NCI-H2107 (cell line): ENCODE results near the gene PCK2.

Experiments used
- DNase-seq: peaks from one replicate; lab custom pipeline; 2025; lab: John Stamatoyannopoulos, UW

Gene PCK2

DNA sequence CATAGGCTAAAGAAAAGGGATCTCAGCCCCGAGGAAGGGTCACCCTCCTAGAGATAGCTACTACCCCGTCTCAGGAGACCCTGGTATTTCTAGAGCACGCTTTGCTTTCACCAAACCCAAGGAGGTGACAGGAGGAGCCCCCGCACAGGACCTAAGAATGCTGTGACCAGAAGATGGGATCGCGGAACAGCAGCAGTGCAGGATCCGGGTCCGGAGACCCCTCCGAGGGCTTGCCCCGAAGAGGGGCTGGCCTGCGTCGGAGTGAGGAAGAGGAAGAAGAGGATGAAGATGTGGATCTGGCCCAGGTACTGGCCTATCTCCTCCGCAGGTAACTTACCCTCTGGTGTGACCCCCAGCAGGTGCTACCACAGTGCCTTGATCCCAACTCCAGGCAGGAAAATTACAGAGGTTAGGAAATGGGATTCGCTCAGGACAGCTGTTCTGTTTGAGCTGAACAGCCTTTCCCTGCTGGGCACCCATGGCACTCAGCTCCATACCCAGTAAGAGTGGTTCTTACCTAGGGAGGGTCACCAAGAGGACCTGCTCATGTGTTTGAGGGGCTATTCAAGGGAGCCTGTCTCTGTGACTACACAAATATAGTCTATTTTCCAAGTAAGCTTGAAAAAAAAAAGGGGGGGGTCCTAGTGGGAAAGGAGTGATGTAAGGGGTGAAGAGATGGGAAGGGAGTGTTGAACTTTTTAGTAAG lies 21.5 kb downstream of the PCK2 start:
- no peak for DNase-seq

DNA sequence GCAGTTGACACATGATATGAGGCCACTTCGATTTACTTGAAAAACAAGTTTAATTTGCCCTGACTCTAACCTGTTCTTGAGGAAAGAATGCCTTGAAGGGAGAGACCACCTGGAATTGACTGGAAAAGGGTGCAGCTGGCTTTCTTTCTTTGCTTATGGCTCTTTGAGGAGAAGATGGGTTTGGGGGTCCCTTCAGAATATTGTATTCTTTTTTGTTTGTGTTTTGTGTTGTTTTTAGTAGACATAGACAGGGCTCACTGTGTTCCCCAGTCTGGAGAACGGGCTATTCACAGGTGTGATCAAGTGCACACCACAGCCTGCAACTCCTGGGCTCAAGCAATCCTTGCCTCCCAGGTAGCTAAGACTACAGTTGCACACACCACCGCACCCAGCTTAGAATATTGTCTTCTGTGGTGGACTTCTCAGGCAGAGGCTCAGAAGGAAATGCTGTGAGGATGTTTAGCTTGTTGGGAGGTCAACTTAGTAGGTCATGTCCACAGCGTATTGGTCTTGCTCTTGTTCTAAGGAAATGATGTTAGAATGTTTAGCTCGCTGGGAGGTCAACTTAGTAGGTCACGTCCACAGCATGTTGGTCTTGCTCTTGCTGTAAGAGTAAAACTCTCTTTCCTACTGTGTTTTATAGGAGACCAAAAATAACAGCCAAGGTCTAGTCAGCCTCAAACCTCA lies 22.2 kb downstream of the PCK2 start:
- no peak for DNase-seq

DNA sequence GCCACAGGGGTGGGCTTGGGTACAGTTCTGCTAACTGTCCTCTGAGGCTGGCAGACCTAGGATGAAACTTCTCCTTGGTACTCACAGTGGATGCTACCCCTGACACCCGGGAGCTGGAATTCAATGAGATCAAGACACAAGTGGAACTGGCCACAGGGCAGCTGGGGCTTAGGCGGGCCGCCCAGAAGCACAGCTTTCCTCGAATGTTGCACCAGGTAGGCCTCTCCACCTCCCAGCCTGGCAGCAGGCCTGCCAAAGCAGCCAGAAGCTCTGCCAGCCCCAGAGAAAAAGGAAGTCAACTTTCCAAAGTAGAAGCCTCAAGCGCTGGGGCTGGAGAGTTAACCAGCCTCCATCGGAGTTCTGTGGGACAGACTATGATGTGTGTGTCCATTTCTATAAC lies 23.1 kb downstream of the PCK2 start:
- no peak for DNase-seq

DNA sequence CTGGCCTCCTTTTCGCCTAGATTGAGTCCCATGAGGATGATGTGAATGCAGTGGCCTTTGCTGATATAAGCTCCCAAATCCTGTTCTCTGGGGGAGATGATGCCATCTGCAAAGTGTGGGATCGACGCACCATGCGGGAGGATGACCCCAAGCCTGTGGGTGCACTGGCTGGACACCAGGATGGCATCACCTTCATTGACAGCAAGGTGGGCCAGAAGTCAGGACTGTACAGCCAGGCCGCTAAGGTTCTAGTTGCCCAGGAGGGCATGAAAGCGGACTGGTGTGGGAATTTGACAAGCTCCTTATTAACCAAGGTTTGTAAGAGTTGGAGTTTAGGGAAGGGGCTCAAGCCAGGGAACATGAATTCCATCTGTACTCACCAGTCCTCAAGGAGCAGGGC lies 25.6 kb downstream of the PCK2 start:
- DNase-seq = no peak

DNA sequence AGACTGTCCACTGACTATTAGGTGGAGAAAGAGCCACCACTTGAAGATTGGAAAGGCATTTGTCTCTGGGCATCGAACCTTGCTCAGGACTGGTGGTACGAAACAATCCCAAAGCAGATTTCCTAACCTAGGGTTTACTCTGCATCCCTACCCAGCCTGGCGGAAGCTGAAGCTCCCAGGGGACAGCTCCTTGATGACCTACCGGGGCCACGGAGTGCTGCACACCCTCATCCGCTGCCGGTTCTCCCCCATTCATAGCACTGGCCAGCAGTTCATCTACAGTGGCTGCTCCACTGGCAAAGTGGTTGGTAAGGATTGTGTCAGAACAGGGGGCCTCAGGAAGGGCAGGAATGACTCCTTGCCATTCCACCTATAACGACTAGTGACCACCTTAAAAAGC lies 27.1 kb downstream of the PCK2 start:
- DNase-seq = no peak

DNA sequence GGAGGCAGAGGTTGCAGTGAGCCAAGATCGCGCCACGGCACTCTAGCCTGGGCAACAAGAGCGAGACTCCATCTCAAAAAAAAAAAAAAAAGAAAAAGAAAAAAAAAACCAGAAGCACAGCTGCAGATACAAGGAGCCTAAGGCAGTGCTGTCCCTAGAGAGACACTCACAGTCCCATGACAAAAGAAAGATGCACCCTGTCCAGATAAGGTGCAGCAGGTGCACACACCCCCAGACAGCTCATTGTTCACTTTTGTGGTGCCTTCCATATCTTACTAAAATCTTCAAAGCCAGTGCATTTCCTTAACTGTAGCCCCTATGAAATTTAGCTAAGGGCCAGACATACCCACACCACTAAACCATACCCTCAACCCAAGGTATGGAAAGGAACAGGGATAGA lies 28.3 kb downstream of the PCK2 start:
- DNase-seq = no peak

DNA sequence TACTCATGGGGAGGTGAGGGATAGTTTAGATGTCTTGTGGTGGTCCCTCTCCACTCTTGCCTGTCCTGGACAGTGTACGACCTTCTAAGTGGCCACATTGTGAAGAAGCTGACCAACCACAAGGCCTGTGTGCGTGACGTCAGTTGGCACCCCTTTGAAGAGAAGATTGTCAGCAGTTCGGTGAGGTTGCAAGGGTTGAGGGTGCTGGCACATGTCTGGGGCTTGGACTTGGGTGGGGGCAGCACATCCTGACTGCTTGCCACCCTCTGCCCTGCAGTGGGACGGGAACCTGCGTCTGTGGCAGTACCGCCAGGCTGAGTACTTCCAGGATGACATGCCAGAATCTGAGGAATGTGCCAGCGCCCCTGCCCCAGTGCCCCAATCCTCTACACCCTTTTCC lies 28.8 kb downstream of the PCK2 start:
- DNase-seq = no peak

DNA sequence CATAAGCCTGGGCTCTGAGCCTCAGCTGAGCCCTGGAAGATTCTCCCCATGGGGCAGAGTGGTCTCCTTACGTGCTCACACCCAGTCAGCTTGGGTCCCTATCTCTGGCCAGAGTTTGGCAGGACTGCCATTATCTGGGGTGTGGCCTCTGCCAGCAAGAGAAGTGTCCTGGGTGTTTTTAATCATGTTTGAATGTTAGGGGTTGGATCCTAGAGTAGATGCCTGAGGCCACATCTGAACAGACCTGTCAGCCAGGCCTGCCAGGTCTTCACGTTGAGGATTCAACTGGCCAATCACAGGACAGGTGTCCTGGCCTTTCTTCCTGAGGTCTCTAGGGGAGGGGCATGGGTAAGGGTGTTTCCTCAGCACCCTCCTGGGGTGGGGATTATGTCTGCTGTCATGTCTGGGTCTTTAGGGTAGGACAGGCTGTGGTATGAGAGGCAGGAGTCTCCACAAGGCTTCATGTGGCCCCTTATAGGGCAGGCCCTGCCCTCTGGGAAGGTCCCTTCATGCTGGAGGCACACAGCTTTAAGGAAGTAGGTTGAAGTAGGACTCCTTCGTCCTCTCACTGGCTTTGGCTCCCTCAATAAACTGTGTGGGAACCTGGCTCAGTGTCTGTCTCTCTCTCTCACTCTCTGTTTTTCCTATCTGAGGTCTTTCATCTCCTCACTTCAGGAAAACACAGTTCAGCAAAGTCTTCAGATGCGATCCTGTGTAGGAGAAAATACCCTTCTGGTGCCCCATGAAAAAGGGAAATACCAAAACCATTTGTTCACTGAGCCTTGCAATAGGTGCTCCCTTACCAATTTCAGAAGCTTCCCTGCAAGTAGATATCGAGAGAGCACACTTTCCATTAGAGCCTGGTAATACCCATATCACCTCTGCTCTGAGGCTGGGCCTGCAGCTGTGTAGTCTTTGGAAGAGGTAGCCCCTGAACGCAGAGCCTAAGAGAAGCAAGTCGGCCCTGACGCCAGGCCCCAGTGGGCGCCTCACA lies 29.6 kb downstream of the PCK2 start:
- no peak for DNase-seq

DNA sequence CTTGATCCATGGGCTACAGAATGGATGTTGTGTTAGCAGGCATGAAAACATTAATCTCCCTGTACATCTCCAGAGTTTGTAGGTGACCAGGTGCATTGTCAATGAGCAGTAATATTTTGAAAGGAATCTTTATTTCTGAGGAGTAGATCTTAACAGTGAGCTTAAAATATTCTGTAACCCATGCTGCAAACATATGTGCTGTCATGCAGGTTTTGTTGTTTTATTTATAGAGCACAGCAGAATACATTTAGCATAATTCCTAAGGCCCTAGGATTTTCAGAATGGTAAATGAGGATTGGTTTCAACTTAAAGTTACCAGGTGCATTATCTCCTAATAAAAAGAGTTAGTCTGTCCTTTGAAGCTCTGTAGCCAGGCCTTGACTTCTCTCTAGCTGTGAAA lies 32.8 kb downstream of the PCK2 start:
- DNase-seq = no peak

DNA sequence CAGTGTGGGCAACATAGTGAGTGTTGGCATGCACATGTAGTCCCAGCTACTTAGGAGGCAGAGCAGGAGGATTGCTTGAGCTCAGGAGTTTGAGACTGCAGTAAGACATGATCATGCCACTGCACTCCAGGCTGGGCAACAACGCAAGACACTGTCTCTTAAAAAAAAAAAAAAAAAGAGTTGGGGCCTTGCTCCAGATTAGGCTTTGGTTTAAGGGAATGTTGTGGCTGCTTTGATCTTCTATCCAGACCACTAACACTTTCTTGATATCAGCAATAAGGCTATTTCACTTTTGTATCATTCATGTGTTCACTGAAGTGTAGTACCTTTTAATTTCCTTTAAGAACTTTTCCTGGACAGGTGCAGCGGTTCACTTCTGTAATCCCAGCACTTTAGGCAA lies 33.6 kb downstream of the PCK2 start:
- no peak for DNase-seq

DNA sequence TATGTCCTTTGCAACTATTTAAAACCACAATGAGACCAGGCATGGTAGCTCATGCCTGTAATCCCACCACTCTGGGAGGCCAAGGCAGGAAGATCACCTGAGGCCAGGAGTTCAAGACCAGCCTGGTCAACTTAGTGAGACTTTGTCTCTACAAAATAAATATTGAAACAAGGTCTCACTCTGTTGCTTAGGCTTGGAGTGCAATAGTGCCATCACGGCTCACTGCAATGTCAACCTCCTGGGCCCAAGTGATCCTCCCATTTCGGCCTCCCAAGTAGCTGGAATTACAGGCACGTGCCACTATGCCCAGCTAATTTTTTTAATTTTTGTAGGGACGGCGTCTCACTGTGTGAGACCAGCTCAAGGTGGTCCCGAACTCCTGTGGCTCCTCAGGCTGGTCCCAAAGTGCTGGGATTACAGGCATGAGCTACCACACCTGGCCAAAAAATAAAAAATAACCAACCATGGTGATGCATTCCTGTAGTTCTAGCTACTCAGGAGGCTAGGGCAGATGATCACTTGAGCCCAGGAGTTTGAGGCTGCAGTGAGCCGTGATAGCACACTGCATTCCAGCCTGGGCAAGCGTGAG lies 35.4 kb downstream of the PCK2 start:
- no peak for DNase-seq

DNA sequence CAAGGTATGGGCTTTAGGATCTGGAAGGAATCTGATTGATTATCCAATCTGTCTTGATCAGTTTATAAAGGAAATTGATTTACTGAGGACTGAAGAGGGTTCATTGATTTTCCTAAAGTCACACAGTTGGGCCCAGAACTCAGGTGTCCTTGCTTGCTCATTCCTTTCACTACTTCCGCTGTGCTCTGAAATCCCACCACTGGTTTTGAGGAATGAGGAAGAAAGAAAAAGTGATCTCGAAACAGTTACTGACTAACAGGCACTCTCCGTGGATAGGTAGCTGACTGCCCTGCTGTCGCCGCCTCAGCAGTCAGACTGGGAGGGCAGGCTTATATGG lies 36.2 kb downstream of the PCK2 start, which contains the start of gene FITM1:
Gene FITM1 (plus strand): TSS at position 280 of the 337 bp plus-strand sequence. CDS start 905 bp downstream, outside the sequence.
- DNase-seq = no peak

DNA sequence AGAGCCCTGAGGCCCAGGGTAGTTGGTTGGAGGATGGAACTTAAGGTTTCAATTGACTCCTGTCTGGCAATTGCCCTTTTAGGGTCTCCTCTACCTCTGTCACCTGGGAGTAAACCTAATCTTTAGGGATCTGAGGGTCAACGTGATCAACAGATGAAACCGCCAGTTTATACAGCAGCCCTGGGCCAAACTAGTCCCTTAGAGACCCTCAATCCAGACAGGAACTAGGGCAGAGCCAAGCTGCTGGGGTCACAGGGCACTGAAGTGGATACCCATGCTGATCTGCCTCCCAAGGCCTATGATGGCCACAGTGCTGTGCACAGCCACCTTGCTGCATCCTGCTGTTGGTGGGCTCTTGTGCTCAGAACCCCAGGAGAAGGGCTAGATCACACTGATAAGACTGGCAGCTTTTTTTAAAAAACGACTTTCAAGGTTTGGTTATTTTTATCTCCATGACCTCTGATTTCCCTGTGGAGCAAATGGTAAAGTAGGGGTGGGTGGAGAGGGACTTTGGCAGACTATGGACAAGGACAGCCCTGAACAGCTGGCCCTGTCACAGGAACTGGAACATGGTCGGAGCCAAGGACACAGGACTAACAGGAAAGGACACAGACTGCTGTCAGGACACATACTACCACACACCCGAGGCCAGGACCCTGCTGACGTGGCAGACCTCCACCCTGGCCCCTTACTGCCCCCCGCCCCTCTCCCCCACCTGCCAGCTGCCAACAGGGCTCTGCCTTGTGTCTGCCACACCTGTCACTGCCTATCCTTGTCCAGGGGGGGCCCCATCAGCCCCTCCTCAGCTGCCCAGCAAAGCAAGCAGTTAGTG lies 36.8 kb downstream of the PCK2 start:
- no peak for DNase-seq

DNA sequence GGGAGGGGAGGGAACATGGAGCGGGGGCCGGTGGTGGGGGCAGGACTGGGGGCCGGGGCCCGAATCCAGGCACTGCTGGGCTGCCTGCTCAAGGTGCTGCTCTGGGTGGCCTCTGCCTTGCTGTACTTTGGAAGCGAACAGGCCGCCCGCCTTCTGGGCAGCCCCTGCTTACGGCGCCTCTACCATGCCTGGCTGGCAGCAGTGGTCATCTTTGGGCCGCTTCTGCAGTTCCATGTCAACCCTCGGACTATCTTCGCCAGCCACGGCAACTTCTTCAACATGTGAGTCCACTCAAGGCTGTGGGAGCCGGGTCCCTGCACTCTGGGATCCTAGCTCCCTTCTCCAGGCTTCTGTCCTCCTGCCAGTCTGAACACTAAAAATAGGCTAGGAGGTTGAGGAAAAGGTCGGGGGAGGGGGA lies 37.4 kb downstream of the PCK2 start:
- DNase-seq = no peak

DNA sequence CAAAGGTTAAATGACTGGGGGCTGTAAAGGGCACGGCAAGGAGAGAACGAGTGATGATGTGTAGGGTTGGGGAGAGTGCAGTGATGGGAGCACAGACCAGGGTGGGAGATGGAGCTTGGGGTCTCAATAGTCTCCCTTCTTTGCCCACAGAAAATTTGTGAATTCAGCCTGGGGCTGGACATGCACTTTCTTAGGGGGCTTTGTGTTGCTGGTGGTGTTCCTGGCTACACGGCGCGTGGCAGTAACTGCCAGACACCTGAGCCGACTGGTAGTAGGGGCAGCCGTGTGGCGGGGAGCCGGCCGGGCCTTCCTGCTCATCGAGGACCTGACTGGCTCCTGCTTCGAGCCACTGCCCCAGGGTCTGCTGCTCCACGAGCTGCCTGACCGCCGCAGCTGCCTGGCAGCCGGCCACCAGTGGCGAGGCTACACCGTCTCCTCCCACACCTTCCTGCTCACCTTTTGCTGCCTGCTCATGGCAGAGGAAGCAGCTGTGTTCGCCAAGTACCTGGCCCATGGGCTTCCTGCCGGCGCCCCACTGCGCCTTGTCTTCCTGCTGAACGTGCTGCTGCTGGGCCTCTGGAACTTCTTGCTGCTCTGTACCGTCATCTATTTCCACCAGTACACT lies 38.1 kb downstream of the PCK2 start:
- DNase-seq = peak; percentile 68

DNA sequence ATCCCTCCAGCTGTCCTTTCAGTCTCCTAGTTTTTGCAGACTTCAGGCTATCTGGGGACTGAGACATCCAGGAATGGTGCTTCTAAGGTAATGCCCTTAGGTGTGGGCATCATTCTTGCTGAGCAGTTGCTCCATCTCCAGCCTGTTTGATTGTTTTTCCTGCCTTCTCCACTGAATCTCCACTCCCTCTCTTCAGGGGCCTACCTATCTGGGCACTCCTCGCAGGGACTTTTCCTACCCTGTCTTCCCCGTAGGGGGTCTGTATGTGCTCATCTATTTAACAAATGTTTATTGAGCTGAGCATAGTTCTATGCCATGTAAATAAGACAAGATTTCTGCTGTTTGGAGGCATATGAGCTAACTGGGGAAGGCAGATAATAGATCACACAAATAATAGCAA lies 38.9 kb downstream of the PCK2 start:
- no peak for DNase-seq

DNA sequence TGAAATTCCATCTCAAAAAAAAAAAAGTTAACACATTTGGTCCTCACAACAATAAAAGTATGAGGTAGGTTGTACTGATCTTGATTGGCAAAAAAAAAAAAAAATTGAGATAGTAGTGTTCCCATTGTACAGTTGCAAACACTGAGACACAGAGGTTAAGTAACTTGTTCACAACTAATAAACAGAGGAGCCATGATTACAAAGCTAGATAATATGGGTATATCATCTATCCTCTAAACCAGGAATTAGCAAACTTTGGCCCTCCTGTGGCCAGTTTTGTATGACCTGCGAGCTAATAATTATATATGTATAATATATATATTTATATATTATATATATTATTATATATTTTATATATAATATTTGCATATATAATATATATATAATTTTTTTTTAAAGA lies 39.6 kb downstream of the PCK2 start:
- no peak for DNase-seq

DNA sequence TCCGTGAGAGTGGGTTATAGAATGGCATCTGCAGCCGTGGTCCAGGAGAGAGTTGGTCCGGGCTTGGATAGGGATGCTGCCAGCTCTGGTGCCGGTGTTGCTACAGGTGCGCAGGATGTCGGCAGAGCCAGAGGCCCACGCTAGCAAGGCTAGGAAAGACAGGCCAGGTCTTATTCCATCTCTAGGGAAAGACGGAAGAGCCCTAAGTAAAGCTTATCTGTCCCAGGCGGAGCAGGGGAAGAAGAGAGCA lies 41.4 kb downstream of the PCK2 start:
- no peak for DNase-seq

DNA sequence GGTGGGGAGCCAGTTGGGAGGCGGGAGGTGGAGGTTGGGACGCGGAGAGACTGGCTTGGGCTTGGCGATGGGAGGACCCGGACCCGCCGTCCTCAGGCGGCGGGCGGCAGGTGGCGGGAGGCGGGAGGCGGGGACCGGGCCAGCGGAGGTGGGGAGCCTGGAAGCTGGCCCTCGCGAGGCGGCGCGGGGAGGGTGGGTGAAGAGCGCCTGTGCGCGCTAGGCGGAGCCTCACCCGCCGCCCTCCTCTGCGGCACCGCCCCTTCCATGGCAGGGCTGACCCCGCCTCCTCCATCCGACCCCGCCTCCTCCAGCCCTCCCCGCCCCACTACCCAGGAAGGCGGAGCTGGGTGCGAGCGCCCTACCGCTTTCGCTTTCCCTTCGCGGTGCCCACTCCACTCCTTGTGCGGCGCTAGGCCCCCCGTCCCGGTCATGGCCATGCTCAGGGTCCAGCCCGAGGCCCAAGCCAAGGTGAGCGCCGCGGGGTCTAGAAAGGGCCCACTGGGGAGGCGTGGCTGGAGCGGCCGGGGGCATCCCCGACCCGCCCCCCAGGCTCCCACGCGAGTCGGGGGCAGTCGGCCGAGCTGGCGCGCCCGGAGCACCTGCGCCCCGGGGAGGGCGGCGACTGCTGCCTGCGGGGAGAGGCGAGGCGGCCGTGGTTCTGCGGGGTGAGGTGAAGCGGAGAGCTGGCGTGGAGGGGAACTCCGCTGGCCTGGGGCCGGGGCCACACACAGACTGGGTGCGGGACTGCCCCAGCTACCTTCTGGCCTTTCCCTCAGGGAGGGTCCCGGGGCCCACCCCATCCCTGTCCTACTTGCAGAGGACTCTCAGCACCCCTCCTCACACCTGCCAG lies 41.9 kb downstream of the PCK2 start, which contains the start of gene PSME1:
Gene PSME1 (plus strand): TSS at position 361 of the 850 bp plus-strand sequence. CDS start 69 bp downstream, at position 430.
- DNase-seq = peak; percentile 98
